DMS53 treated with DMSO at 0.1 percent for 48 hours (cell line): Measurements from ENCODE around the gene FLNB.

Experiments
- DNase-seq: peaks from one replicate; lab custom pipeline; 2025; ENCODE audit not compliant: unreplicated experiment; lab: John Stamatoyannopoulos, UW

The FLNB gene, protein sequence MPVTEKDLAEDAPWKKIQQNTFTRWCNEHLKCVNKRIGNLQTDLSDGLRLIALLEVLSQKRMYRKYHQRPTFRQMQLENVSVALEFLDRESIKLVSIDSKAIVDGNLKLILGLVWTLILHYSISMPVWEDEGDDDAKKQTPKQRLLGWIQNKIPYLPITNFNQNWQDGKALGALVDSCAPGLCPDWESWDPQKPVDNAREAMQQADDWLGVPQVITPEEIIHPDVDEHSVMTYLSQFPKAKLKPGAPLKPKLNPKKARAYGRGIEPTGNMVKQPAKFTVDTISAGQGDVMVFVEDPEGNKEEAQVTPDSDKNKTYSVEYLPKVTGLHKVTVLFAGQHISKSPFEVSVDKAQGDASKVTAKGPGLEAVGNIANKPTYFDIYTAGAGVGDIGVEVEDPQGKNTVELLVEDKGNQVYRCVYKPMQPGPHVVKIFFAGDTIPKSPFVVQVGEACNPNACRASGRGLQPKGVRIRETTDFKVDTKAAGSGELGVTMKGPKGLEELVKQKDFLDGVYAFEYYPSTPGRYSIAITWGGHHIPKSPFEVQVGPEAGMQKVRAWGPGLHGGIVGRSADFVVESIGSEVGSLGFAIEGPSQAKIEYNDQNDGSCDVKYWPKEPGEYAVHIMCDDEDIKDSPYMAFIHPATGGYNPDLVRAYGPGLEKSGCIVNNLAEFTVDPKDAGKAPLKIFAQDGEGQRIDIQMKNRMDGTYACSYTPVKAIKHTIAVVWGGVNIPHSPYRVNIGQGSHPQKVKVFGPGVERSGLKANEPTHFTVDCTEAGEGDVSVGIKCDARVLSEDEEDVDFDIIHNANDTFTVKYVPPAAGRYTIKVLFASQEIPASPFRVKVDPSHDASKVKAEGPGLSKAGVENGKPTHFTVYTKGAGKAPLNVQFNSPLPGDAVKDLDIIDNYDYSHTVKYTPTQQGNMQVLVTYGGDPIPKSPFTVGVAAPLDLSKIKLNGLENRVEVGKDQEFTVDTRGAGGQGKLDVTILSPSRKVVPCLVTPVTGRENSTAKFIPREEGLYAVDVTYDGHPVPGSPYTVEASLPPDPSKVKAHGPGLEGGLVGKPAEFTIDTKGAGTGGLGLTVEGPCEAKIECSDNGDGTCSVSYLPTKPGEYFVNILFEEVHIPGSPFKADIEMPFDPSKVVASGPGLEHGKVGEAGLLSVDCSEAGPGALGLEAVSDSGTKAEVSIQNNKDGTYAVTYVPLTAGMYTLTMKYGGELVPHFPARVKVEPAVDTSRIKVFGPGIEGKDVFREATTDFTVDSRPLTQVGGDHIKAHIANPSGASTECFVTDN (N-terminal part only)

DNA sequence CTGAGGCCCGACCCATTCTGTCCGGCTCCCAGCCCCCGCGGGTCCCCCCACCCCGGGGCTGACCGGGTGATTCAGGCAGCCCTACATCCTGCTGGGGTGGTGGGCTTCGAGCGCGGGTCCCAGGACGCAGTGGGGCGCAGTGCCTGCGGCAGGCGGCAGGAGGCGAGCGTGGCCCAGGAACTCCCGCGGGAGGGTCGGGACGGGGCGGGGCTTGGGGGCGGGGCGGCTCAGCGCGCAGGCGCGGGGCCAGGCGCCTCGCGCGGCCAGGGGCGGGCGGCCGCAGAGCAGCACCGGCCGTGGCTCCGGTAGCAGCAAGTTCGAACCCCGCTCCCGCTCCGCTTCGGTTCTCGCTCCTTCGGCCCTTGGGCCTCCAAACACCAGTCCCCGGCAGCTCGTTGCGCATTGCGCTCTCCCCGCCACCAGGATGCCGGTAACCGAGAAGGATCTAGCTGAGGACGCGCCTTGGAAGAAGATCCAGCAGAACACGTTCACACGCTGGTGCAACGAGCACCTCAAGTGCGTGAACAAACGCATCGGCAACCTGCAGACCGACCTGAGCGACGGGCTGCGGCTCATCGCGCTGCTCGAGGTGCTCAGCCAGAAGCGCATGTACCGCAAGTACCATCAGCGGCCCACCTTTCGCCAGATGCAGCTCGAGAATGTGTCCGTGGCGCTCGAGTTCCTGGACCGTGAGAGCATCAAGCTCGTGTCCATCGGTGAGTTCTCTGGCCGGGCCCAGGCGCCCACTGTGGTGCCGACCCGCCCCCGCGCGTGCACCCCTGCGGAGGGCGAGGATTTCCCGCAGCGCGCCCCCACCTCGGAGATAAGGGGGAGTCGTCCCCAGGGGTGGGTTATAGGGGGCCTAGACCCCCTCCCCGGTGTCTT lies at the start of gene FLNB:
Gene FLNB (plus strand): TSS at position 282 of the 885 bp plus-strand sequence. CDS start 143 bp downstream, at position 425.
- no peak for DNase-seq

DNA sequence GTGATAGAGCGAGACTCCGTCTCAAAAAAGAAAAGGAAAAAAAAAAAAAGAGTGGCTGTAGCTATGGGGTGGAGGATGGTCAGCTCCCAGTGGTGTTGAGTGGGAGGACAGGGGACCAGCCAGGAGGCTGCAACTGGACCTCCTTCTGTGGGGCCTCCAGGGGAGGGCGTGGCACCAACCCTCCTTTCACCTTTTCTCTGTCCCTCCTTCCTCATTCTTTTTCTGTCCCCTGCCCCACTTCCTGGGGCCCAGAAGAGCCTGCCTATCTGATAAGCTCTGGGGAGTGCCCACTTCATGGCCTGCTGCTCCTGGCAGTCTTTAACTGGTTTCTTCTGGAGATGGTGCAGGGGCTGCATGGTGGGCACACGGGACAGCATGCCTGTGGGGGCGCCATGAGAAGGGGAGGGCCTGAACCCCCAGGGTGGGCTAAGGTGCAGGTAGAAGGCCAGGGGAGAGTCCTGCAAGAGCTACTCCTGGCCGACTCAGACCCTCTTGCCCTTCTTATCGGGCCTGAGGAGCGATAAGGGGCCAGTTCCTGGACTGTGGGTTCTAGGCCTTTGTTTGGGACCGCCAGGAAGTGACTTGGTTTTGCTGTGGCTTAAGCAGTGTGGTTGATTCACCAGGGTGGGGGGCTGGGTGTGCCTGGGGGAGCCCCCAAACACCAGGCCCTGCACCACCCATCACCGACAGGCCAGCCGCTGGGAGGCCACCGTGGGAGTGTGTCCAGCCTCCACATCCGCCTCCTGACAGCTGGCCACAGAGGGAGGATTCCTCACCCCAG lies 49.4 kb upstream of the FLNB start:
- no peak for DNase-seq

DNA sequence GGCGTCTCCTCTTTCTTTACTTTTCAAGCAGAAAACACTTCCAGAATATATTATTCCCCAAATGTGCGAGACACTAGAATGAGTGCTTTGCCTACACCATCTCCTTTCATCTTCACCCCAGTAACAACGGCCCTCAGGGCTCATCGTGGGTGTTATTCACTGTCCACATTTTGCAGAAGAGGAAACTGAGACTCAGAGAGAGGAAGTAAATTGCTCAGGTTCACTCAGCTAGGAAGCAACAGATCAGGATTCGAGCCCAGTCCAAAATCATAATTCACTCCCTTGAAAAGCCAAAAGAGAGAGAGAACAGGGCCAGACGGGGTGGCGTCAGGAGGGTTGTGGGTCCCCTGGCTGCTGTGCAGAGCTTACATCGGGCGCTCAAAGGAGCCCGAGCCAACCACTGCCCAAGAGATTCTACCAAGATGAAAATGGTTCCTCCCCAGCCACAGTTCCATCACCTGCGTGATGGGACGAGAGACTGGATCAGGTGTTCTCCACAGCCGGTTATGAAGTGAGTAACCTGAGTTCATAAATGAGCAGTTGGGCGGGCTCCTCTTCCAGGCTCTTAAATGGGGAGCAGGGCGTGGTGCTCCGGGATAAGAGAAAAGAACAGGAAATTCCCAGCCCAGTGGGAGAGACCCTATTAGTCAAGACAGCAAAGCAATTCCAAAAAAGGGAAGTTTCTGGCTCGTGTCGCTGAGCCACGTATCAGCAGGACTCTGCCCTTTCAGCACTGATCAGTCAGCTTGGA lies 48.6 kb upstream of the FLNB start:
- no peak for DNase-seq

DNA sequence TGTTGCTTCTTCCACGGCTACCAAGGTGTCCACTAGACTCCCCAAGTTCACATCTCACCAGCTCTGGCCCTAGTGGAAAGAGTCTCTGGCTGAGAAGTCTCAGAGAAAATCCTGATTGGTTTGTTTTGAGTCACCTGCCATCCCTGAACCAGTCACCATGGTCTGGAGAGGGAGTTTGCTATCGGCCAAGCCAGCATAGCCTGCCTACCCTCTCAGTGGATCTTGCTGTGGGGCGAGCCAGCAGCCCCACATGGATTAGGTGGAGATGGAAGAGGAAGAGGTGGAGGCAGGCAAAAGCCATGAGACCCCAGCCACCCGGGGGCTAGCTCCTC lies 48.1 kb upstream of the FLNB start:
- DNase-seq: no peak

DNA sequence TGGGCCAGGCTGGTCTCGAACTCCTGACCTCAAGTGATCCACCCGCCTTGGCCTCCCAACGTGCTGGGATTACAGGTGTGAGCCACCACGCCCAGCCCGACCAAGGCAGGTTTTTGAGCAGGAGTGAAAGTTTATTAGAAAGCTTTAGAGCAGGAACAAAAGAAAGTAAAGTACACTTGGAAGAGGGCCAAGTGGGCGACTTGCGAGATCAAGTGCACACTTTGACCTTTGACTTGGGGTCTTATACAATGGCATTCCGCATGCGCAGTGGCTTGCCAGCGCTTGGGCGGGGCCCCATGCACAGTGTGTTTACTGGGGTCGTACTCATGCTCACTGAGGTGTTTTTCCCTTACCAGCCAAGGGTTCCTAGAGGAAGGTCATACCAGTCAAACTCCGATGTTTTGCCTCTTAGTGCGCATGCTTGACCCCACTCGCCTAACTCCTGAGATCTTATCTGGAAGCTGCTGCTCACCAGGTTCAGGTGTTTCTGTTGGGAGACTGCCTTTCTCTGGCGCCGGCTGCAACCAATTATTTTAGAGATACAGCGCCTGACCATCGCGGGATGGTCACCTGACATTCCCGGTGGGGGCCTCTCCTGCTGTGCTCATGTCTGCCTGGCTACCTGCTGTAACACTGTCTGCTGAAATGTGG lies 46.9 kb upstream of the FLNB start:
- DNase-seq: no peak

DNA sequence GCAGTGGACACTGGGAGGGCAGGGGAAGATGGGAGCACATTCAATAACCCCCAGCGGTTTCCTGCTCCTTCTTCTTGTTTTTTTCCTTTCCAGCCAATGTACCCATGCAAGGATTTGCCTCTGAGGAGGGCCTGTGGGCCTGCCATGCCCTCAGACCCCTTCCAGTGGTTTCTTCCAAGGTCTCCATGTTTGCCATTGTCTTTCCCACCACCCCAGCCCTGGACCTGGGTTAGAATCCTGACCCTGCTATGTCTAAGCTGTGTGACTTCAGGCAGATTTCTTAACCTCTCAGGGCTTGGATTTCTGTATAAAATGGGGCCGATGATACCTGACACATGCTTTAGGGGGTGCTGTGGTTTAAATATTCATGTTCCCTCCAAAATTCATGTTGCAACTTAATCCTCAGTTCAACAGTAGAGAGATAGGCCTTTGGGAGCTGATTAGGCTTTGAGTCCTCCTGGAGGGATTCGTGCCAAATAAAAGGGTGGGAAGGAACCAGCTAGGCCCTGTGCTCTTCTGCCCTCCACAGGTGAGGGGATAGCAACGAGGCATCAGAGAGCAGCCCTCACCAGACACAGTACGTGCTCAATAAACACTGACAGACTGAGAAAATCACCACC lies 46.3 kb upstream of the FLNB start:
- DNase-seq: no peak

DNA sequence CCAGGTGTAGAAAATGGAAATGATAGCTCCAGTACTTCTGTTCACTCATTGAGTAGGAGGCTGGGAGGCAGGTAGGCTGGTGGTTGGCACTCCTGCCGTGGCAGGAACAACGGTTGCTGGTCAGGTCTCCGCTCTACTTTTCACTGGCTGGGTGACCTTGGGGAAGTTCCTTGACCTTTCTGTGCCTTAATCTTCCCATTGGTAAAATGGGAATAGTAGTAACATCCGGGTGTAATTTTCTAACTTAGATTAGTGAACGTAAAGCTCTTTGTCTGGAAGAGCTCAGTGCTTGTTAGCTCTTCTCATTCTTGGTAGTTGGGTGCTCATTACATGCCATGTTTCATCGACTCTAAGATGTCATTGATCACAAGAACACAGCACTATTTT lies 45.8 kb upstream of the FLNB start:
- DNase-seq: no peak

DNA sequence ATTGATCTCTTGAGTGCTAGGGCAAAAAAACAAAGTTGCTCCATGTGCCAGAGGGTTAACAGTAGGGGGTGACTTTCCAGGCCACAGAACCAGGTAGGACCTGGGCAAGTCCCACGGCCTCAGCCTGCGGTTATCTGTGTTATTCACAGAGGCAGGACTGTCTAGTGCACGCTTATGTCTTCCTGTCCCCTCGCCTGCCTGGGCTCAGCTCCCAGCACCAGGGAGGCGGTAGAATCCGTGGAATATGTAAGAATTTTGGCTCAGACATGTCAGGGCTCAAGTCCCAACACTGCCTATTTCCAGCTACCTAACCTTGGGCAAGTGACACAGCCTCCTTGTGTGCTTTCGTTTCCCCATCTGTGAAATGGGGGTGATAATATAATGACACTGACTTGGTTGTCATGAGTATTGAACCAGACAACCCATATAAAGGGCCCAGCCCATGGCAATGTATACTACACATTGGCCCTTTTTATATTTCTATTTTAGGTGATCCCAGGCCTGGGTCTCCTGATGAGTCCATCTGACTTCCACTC lies 44.3 kb upstream of the FLNB start:
- DNase-seq: no peak

DNA sequence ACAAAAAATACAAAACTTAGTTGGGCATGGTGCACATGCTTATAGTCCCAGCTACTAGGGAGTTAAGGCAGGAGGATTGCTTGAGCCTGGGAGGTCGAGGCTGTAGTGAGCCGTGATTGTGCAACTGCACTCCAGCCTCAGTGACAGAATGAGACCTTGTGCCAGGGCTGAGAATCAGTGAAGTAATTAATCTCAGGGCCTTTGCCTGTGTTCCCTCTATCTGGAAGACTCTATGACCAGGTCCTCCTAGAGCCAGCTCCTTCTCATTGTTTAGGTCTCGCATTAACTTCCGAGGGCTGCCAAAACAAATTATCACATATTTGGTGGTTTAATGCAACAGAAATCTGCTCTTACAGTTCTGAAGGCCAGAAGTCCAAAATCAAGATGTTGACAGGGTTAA lies 41.4 kb upstream of the FLNB start:
- no peak for DNase-seq

DNA sequence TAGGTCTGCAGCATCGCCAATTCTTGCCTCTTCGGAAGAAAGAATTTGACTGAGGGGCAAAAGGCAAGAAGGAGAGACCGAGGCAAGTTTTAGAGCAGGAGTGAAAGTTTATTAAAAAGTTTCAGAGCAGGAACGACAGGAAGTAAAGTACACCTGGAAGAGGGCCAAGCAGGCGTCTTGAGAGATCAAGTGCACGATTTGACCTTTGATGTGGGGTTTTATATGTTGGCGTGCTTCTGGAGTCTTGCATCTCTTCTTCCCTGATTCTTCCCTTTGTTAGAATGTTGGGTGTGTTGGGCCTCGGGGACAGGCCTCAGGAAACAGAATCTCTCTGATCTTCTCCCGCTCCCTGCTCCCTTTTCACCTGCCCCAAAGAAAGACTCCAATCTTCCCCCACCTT lies 40.6 kb upstream of the FLNB start:
- DNase-seq: no peak

DNA sequence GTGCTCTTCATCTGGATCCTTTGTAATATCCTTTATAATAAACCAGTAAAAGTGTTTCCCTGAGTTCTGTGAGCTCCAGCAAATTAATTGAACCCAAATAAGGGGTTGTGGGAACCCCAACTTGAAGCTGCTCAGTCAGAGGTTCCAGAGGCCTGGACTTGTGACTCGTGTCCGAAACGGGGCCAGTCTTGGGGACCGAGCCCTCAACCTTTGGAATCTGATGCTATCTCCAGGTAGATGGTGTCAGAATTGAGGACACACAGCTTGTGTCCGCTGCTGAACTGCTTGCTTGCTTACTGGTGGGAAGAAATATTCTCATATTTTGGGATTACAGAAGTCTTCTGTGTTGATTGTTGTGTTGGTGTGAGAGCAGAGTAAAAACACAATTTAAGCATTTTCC lies 39.7 kb upstream of the FLNB start:
- DNase-seq: no peak

DNA sequence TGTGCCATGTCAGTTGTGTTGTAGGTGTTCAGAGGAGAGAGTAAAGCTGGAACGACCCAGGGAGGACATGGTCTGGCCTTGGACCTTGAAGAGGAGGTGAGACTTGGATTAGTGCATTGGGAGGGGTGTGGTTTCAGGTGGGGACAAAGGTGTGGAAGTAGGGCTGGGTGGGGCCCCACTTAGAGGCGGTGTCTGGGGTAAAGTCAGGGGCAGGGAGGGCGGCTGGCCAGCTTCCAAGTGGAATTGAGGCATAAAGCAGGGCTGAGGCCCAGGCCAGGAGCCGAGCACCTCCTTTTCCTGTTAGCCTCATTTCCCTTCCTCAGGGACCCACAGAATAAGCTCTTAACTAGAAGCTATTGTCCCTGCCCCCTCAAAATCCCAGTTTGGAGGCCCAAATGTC lies 36.2 kb upstream of the FLNB start:
- DNase-seq: no peak

DNA sequence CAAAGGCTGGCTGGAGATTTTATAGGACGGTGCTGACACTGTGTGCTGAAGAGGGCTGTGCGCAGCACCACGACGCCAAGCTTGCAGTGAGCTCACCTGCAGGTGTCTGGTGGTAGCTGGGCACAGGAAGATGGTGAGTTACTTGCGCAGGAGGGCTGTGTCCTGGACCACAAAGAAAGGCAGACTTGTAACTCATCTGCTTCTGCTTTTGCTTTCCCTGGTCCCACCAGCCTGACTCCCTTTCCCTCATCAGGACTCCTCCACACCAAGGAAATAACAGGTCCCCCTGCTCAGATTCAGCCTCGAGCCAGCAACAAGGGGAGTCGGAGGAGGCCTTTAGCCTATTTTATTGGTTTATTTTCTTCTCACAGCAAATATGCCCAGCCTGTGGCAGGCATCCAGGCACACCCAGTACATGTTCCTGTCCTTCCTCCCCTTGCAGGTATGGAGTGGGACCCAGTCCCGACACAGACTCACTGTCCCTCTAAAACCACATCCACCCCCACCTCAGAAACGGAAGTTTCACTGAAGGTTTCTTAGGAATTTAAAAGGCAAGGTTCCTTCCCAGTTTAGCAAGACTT lies 35.6 kb upstream of the FLNB start:
- DNase-seq: no peak

DNA sequence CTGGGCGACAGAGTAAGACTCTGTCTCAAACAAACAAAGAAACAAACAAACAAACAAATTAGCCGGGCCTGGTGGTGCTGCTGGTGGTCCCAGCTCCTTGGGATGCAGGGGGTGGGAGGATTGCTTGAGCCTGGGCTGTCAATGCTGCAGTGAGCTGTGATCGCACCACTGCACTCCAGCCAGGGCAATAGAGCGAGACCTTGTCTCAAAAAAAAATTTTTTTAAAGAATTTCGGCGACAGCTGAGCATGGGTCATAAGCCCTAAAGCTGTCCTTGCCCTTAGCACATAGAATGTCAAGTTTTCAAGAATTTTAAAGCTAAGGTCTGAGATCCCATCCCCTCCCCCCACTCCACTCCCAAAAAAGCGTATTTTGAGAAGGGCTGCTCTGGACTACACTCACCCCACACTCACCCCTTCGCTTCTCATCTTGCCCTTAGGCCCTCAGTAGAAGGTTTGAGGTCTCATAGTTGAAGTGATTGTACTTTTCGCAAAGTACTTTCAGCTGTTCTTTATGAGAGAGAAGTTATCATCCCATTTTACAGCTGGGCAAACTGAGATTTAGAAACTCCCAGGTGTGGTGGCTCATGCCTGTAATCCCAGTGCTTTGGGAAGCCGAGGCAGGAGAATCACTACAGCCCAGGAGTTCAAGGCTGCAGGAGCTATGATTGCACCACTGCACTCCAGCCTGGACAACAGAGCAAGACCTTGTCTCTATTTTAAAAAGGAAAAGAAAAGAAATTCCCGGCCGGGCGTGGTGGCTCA lies 34.3 kb upstream of the FLNB start:
- no peak for DNase-seq

DNA sequence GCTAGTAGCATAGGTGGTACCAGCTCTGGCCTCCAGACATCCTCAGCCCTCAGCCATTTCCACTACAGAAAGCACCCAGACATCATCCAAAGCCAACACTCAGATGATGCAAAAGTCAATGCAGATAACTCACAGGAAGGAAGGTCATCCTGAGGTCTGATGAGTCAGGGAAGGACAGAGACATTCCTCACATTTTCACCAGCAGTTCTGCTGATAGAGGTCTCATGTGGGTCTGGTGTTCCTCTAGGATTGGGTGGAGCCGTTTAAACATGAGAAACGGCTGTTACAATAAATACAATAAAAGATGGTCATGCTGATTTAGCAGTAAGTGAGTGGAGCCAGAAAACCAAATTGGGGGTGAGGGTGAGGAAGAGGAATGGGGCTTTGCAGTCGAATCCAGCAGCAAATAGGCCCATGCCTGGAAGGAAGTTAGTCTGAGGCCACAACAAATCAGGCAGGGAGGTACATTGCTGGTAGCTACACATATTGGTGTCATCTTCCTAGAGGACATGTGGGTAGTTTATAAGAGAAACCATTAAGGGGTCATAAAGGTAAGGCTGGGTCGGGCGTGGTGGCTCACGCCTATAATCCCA lies 33.3 kb upstream of the FLNB start:
- no peak for DNase-seq

DNA sequence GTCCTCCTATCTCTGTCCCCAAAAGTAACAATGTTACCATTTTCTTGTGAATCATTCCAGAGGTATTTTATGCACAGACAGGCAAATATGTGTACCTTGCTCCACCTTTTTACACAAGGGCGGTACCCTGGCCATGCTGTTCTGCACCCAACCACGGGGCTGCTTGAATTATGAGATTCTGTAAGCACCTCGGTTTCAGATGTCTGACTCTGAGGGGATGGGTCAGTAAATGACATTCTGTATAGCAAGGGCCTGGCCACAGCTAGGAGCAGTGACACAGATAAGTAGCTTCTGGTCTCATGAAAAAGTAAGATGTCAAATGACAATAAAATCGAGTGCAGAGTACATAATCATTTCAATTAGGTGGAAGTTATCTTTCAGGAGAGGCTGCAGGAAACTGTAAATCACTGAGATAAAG lies 30.4 kb upstream of the FLNB start:
- no peak for DNase-seq
